Activated CD8-positive, alpha-beta memory T cell treated with anti-CD3 and anti-CD28 coated beads, Interleukin-2, amount 50 U/mL, for 24 hours (primary cell): Measurements from ENCODE around the gene OR6N2.

Experiments
- DNase-seq: peaks from one replicate; pipeline ENCODE4 v3.0.0-alpha.2; 2020; ENCODE audit errors: extremely low read depth

The OR6N2 gene

GRCh38 chr1:158754420-158754819 lies 26.6 kb downstream of the OR6N2 start, which contains the start of gene OR6K6:
TSS of gene OR6K6 (plus strand) at chr1:158754720. CDS start at chr1:158754888, 168 bp downstream.
- DNase-seq = no peak

DNA sequence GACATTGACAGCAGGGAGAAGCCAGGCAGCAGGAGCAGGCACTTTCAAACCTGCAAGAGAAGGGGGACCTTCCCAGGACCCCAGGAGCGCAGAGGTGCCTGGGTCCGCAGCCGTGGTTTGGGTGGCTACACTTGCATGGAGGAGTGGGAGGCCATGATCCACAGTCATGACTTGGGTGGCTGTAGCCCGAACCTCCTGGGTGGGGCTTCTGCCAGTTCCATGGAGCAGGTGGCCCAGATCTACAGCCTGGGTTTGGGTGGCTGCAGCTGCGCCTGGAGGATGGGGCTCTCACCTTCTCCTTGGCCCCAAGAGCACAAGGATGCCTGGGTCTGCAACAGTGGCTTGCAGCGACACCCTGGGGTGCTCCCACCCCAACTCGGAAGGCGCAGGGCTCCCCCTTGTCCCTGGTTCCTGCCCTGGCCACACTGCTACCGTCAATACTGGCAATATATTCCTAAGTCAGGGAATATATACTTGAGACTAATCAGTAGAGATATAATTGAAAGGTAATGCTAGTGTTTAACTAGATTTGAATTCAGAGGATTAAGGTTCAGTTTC lies 28.8 kb downstream of the OR6N2 start:
- DNase-seq = no peak

DNA sequence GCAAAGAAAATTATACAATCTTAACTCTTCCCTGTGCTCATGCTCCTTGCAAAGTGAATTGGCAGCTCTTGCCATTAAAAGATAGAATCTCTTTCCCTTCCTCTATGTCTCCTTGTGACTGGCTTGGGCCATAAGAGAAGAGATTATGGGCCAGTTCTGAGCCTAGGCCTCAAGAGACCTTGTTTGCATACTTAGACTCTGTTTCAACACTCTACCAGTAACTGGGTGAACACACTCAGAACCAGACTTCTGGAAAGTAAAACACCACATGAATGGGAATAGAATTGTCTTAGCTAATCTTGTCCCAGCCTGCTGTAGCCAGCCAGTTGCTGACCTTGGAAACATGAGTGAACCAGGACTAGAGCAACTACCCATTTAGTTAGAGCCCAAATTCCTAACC lies 45.2 kb downstream of the OR6N2 start:
- DNase-seq = no peak

DNA sequence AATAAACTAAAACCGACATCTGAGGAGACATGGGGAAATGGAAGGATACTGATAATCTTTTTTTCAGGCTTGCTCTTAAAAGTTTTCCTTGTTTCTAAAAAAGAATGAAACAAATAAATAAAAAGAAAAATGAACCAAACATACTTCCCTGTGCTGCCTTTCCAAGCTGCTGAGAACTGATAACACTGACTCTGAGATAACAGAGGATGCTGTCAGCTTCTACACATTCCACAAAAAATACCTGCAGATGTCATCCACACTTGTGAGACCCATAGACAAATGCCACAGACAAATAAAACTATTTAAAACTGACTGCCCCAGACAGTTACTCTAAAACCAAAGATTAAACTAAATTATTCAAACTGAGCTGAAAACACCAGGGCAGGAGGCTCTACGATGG lies 48.5 kb downstream of the OR6N2 start:
- no peak for DNase-seq

DNA sequence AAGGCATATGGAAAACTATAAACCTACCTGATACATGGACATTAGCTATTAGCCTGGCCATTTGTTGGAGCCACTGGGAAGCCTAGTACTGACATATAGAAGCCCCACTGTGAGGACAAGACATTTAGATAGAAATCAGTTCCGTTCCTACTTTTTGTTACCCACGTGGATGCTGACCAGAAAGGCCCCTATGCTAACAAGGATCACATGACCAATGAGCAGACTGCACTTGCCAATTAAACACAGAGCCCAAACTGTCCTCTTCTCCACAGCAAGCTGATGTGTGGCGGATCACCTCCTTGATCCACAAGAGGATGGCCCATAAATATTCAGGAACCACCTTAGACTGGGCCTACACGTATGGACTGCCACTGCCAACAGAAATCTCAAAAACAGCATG lies 49.3 kb downstream of the OR6N2 start:
- no peak for DNase-seq

- no peak for DNase-seq
These were observed 50.6 kb downstream of the OR6N2 start for GRCh38 chr1:158730453-158730852.

GRCh38 chr1:158728510-158729225 lies 52.3 kb downstream of the OR6N2 start:
- no peak for DNase-seq

- no peak for DNase-seq
These were observed 56.6 kb downstream of the OR6N2 start for GRCh38 chr1:158724442-158724841.
